GM19455 (cell line): ENCODE results near the gene TMEM156.
"Not testable (repeated sequence)": the region's sequence is repeated elsewhere in the genome, so short reads cannot be mapped to it uniquely, and the experiment has no call there.

Experiments
- ATAC-seq: cut with Tn5 transposase; IDR thresholded peaks from one replicate; pipeline ENCODE4 v1.9.1; 2021; ENCODE audit not compliant: unreplicated experiment

The TMEM156 gene

GRCh38 chr4:38993683-38994082 is 38.5 kb downstream of the TMEM156 start:
- ATAC-seq: no peak

DNA sequence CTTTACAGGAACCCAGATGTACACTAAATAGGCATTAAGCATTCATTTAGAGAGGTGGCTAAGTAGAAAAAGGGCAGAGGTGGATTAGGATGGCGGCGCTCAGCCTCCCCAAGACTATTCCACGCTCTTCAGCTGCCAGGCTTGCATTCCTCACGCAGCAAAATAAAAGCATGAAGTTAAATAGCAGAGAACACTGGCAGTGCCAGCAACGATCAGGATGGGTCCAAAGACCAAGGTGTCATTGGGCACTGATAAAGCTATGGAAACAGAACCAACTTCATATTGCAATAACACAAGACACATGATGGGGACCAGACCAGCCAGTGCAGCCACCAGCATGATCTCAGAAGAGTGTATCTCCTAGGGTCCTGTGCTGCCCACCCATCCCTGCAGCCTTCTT is 42.0 kb downstream of the TMEM156 start:
- no peak for ATAC-seq

DNA sequence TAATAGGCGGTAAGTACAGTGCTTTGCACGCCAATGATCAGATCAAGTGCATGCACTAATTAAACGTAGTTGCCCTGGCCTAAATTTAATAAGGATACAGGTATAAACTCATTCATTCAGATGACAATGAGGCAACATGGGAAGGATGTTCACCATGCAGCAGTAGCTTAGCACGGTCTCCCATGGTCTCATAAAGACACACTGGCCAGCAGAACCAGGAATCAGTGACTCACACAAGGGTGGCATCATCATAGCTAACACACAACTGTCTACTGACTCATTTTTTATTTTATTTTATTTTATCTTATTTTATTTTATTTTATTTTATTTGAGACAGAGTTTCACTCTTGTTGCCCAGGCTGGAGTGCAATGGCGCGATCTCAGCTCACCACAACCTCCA is 42.7 kb downstream of the TMEM156 start:
- no peak for ATAC-seq

DNA sequence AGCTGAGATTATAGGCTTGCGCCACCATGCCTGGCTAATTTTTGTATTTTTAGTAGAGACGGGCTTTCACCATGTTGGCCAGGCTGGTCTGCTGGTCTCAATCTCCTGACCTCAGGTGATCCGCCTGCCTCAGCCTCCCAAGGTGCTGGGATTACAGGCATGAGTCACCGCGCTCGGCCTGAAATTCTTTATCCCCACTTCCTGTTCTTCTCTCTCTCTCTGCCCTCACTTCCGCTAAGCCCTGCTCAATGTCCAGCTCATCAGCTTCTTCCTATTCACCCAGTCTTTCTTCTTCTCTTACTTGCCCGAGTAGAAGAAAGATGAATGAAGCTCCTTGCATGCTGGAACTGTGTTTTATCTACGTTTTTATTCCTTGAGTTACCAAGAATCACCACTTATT is 43.9 kb downstream of the TMEM156 start:
- not testable (repeated sequence) for ATAC-seq

- no peak for ATAC-seq
These were observed 44.7 kb downstream of the TMEM156 start for GRCh38 chr4:38987491-38987890.

DNA sequence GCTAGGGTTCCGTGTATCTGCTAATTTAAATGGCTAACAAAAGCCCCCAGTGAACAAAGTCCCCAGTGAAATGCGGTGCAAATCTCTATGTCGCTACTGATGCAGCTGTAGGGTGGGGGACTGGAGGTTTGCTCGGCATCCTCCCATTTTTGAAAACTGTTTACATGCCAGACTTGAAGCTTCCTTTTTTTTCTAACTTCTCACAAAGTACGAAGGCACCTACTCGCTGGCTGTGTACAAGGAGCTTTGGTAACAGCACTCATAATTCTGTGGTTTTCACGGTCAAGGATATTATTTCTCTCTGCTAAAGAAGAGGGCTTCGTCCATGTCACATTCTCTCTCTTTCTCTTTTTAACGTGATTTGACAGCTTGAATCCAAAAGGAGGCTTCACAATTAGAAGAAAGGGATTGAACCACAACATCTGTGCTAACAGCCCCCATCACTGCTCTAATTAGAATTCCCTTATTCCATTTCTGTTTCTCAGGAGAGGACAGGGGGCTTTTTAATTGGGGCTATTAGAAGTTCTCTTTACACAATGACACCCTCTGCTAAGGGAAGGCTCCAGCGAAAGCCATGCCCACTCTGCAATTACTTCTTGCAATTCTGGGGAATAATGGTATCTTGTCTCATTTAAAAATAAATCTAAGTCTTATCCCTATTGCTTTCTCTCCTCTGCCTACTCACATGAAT is 46.7 kb downstream of the TMEM156 start:
- ATAC-seq: no peak

GRCh38 chr4:38983787-38984598 is 48.2 kb downstream of the TMEM156 start:
- ATAC-seq: no peak

GRCh38 chr4:38983291-38983690 is 48.9 kb downstream of the TMEM156 start:
- no peak for ATAC-seq

DNA sequence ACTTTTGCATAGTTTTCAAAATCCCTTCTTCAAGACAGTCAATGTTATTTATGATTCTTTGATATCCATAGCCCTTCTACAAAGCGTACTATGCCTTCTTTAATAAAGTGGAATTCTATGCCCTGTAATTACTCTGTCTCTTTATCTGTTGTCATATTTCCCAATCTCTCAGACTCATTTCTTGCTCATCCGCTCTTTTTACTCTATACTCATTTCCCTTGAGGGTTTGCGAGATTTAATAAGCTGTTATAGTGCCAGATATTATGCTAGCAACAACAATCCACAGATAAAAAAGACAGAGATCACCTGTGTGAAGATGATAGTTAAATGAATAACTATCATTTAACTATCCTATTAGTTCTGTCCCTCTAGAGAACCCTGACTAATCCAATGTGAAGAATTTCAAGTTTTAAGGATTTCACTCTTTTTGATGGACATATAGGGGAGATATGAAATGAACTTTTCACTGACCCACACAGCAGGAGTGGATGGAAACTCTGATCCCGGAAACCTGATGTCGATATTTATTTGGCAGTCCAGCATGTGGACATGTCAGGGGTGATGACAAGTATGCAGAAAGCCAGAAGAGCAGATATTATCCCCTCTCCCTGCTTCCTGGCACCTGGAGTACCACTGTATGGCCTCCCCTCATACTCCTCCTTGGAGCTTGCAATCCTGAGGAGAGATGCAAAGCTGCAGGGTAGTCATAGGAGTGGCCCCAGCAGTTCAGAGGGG is 49.7 kb downstream of the TMEM156 start:
- ATAC-seq: no peak

- ATAC-seq: no peak
These were observed 51.1 kb downstream of the TMEM156 start for GRCh38 chr4:38980903-38981676.

GRCh38 chr4:38979511-38980230 is 52.5 kb downstream of the TMEM156 start:
- ATAC-seq: no peak

DNA sequence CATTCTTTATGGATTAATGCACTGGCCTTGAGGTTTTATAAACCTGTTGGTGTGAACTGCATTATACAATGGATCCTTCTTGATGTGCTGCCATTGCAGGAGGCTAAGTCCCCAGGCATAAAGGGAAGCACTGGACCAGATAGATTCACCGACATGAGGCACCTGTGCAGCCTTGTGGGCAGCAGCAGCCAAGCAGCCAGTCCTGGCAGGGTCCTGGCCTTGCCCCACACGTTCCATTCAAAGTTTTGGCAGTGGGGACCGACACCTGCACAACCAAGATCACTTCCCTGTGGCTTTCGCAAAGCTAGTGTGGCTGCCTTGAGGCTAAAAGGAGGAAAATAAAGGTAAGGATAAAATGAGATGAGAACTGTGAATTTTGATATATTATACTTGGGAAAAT is 53.1 kb downstream of the TMEM156 start:
- ATAC-seq: no peak

- ATAC-seq: no peak
These were observed 55.9 kb downstream of the TMEM156 start for GRCh38 chr4:38976308-38976707.

- ATAC-seq: no peak
These were observed 63.5 kb downstream of the TMEM156 start for GRCh38 chr4:38968668-38969067.

DNA sequence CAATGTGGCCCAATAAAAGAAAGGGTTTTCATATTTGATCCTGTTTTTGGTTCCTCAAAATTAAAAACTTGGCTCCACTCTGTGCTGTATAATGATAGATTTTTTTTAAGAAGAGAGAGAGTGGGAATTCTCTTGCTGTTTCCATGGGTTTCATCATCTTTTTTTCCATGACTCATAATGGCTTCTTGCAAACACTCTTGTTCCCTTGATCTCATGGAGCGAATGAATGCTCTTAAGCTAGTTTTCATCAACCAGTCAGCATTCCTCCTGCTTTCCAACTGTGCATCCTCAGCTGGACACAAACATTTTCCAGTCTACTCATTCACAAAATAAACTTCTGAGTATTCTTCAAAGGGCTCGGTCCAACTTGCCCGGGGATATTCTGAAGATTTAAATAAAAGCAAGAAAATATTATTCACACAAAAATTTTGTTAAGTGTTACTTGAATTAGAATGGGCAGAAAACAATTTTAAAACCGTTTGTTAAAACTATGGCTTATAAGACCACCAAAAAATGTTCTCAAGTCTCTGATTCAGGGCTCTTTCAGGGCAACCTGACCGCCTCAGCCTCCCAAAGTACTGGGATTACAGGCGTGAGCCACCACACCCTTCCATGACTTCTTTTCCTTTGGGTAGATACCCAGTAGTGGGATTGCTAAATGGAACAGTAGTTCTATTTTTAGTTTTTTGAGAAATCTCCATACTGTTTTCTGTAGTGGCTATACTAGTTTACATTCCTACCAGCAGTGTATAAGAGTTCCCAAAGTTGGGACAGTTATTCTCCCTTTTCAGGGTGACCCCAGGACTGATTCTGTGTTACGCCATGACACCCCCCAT is 64.7 kb downstream of the TMEM156 start:
- no peak for ATAC-seq

DNA sequence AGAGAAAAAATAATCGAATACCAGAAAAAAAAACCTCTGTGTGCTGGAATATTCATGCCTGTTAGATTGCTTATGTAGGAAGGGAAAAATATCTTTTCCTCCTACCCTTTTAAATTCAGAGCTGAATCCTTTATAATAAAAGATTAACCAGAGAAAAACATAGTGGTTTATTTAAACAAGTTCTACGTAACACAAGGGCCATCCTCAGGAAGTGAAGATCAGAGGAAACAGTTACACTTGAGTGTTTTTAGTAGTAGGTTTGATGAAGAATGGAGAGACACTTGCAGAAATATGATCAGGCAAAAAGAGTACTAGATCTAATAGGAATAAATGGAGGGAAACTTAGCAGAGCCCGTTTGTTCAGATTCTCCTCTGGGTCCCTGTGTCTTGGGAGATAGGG is 66.3 kb downstream of the TMEM156 start:
- ATAC-seq: no peak

DNA sequence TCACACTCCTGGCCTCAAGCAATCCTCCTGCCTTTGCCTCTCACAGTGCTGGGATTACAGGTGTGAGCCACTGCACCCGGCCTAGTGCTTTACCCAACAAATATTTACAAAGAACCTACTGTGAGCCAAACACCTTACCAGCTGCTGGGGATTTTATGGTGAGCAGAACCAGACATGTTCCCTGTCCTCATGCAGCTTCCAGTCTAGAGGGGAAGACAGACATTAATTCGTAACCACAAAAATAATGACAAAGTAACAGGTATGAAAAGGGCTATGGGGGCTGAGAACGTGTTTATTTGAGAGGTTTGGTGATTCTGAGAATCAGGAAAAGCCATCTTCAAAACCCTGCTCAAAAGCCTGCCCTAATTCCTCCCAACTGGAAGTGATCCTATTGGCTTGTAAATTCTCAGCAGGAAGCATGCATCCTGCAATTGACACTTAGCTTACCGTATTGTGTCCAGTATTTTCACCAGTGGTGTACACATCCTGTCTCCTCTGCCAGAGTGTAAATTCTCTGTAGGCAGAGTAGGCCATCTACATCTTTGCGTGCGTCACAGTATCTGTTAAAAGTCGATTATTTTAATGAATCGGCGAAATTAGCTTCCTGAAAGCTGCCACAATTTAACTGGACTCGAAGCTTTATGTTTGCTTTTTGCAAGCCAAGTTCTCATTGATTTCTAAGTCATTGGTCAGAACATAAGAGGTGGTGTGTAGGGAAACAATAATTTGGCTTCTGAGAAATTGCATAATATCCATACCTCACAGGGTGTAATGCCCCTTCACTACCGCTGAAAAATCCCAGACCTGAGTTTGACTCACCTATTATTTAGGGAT is 67.0 kb downstream of the TMEM156 start:
- ATAC-seq: no peak

DNA sequence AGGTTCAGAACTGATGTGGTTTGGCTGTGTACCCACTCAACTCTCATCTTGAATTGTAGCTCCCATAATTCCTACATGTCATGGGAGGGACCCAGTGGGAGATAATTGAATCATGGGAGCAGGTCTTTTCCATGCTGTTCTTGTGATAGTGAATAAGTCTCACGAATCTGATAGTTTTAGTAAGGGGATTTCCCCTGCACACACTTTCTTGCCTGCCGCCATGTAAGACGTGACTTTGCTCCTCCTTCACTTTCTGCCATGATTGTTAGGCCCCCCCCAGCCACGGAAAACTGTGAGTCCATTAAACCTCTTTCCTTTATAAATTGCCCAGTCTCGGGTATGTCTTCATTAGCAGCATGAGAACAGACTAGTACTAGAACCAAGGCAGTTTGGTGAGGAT is 73.0 kb downstream of the TMEM156 start:
- ATAC-seq: not testable (repeated sequence)
